Epithelial cell of proximal tubule (primary cell): ENCODE measurements around the gene SCN3A. TPM values are rescaled to one million over a fixed set of nuclear protein-coding genes. Genes with fewer than 3 reads are reported as not detected.

Source experiments
- DNase-seq: peaks from one replicate; pipeline ENCODE4 v3.0.0-alpha.2; 2011; ENCODE audit warnings: low read depth
- H3K4me3 ChIP-seq: 2 replicates; pipeline ENCODE4 v1.5.1; 2011; ENCODE audit warnings: low read depth, mild to moderate bottlenecking, low read length
- total RNA-seq: library from RNA; depleted of rRNA; stranded (reverse); fragments of >200 nt; gene quantifications from 2 replicates; pipeline ENCODE4 v1.2.3, GENCODE V29; 2015
- TF ChIP-seq, protein P1 (sequence below): conservative IDR thresholded peaks from 2 replicates; pipeline ENCODE4 v1.5.1; 2012; ENCODE audit warnings: low read depth, mild to moderate bottlenecking, low read length

Gene SCN3A
- total RNA-seq, 1 donor from 2014 or later, result 0.52 TPM

DNA sequence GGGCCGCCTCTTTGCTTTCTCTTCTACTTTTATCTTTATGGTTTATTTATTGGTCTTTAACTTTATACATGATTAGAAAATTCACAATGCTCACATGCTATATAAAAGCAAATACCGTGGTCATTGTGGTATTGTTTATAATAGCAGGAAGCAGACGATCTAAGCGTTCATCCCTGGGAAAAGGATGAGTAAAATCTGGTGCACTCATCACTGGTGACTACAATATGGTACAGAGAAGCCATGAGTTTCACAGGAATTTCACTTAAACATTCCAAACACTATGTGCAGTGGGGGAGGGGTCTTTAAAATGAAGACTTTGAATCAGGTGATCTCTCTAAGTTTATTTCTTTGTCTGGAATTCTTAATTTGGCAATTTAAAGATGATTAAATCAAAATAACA is 97.9 kb downstream of the SCN3A start:
- H3K4me3 ChIP-seq, result no peak overlapping the region
- TF ChIP-seq, protein P1, sequence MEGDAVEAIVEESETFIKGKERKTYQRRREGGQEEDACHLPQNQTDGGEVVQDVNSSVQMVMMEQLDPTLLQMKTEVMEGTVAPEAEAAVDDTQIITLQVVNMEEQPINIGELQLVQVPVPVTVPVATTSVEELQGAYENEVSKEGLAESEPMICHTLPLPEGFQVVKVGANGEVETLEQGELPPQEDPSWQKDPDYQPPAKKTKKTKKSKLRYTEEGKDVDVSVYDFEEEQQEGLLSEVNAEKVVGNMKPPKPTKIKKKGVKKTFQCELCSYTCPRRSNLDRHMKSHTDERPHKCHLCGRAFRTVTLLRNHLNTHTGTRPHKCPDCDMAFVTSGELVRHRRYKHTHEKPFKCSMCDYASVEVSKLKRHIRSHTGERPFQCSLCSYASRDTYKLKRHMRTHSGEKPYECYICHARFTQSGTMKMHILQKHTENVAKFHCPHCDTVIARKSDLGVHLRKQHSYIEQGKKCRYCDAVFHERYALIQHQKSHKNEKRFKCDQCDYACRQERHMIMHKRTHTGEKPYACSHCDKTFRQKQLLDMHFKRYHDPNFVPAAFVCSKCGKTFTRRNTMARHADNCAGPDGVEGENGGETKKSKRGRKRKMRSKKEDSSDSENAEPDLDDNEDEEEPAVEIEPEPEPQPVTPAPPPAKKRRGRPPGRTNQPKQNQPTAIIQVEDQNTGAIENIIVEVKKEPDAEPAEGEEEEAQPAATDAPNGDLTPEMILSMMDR, result no peak

DNA sequence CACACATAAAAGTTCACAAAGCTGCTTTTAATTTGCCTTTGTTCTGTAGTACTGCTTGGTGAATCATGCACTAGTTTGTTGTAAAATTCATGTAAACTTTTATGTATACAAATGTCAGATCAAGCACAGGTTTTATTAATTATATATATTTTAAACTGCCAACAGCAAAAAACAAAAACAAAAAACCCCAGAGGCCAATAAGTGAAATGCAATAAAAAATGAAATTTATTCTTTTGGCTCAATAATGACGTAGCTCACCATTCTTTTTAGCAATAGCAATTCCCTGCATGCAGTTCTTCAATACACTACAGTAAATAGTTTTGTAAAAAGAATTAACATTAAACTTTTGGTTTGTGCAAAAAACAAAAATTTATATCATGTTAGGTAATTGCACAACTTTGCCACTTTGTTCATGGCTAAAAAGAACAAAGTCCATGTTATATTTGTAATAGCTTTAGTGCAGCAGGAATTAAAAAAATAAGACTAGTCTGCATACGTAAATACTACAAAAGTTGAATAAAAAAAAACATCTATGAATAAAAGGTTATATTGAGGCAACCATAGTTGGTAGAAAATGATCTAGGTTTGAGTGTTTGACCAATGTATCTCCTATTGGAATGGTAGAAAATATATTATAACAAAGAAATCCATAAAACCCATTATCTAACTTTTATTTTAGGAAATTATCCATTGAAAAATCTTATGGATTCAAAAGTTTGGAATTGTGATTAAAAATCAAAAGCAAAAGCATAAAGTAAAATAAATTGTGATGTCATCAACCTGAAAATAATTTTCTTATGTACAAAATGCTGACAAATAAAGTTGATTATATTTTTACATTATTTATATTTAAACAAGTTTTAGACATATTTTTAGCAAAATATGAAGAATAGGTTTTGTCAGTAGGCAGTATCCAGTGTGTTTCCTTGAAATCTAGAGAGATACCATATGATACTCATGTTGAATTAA is 115.6 kb downstream of the SCN3A start:
- no peak for DNase-seq
- no peak overlapping the region for H3K4me3 ChIP-seq
- TF ChIP-seq, protein P1, result no peak

More for the DNA sequence above, 97.9 kb downstream of the SCN3A start:
- no peak for DNase-seq

DNA sequence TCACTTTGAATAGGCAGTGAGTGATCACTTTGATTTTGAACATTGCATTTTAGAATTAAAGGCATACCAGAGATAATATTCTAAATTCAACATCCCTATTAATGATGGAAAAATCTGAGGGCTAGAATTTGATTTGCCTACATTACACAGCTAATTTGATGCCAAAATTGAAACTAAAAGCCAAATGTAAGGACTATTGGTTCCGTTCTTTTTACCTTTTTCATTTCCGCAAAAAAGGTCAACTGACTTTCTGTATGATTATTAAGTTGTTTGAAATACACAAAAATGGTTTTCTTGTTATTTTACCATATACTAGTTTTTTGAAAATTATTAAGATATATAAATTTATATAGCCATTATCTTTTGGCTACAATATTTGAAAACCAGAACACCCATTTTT is 117.5 kb downstream of the SCN3A start:
- no peak for DNase-seq
- TF ChIP-seq, protein P1, result no peak
- no peak overlapping the region for H3K4me3 ChIP-seq

DNA sequence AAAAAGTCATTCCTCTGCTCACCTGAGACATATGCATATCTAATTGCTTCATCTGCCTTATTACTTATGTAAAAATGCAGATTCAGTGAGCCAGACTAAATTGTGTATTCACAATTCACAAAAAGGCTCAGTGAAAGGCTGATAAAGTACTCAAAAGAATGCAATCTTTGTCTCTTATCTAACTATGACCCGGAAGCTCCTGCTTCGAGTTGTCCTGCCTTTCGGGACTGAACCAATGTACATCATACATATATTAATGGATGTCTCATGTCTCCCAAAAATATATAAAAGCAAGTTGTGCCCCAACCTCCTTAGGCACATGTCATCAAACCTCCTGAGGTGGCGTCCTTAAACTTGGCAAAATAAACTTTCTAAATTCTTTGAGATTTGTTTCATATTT is 120.5 kb downstream of the SCN3A start:
- TF ChIP-seq, protein P1, result no peak
- no peak for DNase-seq
- H3K4me3 ChIP-seq, result no peak overlapping the region

DNA sequence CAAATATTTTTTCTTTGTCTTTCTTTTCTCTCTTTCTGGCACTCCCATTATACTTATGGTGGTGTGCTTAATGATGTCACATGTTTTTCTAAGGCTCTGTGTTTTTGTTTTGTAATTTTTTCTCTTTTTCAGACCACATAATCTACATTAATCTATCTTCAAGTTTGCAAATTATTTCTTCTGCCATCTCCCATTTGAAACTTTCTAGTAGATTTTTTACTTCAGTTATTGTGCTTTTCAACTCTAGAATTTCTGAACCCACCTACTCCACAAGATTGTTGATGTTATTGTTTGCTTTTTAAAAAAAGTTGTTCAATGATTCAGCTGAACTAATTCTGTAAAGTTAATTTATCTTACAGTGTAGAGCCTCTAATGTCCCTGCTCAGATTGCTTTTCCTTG is 121.4 kb downstream of the SCN3A start:
- TF ChIP-seq, protein P1, result no peak
- no peak overlapping the region for H3K4me3 ChIP-seq
- no peak for DNase-seq

DNA sequence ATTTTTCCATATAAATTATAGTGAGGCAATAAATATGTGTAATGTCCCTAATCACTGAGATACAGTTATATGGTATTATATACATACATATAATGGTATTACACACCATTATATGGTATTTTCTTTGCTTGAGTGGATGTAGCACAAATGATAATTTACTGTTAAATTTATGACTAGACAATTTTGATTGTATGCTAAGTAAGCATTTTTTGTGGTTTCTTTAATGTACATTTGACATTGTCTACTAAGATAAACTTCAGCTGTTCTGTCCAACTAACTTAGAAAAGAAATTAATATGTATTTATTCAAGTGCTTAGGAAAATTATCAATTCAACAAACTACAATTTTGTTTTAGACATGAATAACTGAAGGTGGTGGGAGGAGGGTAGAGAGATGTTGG is 122.6 kb downstream of the SCN3A start:
- no peak overlapping the region for H3K4me3 ChIP-seq
- TF ChIP-seq, protein P1, result no peak
- DNase-seq, result no peak
